GM19397 (cell line): ENCODE data around the gene LMLN.
"Not testable (repeated sequence)": the region's sequence is repeated elsewhere in the genome, so short reads cannot be mapped to it uniquely, and the experiment has no call there.

Experiments used
- ATAC-seq: cut with Tn5 transposase; IDR thresholded peaks from one replicate; pipeline ENCODE4 v1.9.1; 2021; ENCODE audit warnings: mild to moderate bottlenecking, moderate library complexity; ENCODE audit not compliant: unreplicated experiment

LMLN gene

DNA sequence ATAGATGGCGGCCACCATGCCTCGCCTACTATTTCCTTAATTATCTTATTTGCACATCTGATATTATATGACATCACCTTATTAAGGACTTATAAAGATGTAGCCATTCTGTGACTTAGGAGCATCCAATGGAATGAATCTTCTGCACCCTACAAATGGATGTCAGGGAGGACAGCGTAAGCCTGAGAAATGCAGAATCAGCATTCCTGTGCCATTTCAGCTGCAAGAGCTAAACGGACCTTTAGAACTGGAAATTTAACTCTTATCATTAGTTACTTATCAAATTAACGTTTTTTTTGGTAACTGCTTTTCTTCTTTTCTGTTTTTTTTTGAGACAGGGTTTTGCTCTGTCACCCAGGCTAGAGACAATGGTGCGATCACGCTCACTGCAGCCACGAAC is 65.6 kb downstream of the LMLN start:
- ATAC-seq = no peak

GRCh38 chr3:198026620-198027019 is 66.6 kb downstream of the LMLN start:
- ATAC-seq = no peak

DNA sequence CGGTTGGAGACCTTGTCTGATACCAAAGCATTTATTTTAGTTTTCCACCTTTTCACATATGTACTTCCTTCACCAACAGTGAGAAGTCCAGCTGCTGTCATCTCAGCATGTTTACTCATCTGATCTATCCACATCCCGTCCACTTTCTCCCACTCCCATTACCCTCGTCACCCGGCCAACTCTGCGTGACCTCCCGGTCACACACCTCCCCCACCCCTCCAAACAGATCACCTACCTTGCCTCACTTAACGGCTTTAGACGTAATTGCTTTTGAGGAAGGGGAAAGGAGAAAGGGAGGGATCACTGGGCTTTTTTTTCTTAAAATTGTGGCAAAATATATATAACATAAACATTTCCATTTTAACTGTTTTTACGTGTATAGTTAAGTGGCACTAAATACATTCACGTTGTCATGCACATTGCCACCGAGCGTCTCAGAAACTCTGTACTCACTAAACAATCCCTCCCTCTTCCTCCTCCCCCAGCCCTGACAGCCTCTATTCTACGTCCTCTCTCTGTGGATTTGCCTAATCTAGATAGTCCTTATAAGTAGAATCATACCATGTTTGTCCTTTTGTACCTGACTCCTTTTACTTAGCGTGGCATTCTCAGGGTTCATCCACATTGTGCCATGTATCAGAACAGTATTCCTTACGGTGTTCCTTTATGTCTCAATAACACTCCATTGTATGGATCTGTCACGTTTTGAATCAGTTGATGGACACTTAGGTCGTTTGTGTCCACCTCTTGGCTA is 67.2 kb downstream of the LMLN start:
- ATAC-seq = no peak

- ATAC-seq = no peak
Measured at GRCh38 chr3:198027799-198028390, 67.9 kb downstream of the LMLN start.

DNA sequence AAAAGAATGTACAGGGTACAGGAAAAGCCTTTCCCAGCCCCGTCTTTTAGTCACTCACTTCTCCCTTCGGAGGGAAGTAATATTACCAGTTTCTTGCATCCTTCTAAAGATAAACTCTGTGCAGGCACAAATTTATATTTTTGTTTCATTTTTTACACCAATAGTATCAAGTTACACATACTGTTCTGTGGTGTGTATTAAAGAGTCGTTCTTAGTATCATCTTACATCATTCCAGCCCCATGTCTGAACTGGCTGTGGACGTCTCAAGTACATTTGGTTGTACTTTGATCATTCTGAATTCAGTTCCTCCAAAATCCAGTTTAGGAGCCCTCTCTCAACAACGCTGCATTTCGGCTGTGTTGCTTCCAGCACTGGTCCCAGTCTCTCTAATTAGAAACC is 68.7 kb downstream of the LMLN start:
- ATAC-seq = no peak

GRCh38 chr3:198030125-198030524 is 70.1 kb downstream of the LMLN start:
- no peak for ATAC-seq

DNA sequence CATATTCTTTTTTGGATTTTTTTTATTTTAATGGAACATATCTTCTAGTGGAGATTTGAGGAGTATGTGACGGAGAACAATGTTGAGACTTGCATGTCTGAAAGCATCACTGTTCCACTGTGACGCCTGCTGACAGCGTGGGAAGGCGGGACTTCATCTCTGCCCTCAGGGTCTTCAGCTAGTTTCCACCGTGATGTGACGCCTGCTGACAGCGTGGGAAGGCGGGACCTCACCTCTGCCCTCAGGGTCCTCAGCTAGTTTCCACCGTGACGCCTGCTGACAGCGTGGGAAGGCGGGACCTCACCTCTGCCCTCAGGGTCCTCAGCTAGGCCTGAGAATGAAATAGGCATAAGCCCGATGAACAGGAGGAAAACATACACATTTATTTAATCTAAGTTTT is 70.7 kb downstream of the LMLN start:
- ATAC-seq = no peak

DNA sequence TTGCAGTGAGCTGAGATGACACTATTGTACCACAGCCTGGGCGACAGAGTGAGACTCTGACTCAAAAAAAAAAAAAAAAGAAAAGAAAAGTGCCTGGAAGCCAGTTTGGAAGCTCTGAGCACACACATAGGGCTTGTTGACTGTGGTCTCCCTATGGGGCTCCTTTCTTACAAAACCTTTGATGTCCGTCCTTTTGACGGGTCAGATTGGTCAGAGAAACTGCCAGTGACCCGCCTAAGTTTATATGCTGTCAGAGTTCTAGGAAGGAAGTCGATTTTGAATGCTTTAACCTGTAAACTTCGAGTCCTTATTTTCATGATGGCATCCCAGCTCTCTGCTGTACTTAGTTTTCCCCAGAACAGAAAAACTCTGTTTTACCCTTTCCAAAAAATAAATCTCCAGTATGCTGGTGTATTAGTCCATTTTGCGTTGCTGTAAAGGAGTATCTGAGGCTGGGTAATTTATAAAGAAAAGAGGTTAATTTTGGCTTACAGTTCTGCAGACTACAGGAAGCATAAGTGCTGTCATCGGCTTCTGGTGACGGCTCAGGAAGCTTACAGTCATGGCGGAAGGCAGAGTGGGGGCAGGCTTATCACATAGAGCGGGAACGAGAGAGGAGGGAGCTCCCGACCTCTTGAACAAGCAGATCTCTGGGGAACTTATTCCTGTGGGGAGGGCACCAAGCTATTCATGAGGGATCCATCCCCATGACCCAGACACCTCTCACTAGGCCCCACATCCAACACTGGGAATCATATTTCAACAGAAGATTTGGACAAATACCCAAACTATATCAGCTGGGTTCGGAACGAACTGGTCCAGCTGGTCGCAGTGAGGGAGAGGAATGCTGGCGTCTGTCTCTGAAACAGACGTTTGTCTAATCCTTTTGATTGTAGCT is 72.3 kb downstream of the LMLN start:
- no peak for ATAC-seq

DNA sequence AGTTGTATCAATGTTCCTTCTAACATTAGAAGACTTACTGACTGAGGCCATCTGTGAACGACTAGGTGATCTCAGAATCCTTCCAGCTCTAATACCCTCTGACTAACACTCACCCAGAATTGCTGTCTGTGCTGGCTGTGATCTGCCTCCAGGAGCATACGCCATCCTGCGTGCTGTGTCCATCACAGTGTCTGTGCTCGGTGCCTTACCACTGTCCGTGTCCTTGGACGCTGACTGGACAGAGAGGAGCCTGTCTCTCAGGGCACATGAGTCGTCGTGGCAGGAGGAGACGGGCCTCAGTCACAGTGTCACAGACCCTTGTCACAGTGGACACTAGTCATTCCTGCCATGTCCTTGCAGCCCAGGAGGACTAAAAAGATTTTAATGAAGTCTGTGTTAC is 83.1 kb downstream of the LMLN start:
- ATAC-seq = no peak

GRCh38 chr3:198046120-198046857 is 86.3 kb downstream of the LMLN start:
- ATAC-seq = no peak

DNA sequence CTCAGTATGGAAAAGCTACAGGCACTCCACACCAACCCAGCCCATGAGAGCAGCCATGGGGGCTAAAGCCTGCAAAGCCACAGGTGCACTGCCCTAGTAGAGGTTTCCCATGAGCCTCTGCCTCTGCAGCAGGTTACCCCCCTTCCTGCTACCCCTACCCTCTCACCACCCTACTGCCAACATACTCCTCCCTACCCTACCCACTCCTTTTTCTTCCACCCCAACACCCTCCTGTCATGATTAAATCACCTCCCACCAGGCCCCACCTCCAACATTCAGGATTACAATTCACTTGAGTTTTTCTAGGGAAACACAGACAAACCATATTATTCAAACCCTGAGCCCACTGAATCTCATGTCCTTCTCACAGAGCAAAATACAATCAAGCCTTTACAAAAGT is 88.4 kb downstream of the LMLN start:
- no peak for ATAC-seq

- no peak for ATAC-seq
Measured at GRCh38 chr3:198051836-198052235, 91.8 kb downstream of the LMLN start.

DNA sequence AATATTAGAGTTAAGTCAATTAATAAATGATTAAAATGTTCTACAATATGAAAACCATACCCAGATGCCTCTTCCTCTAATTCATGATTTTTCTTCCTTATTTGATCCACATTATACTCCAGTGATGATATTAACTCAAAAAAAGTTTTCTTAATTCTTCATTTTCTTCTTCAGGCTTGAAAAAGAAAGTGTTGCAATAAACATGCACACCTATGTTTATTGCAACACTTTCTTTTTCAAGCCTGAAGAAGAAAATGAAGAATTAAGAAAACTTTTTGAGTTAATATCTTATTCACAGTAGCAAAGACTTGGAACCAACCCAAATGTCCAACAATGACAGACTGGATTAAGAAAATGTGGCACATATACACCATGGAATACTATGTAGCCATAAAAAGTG is 93.4 kb downstream of the LMLN start:
- not testable (repeated sequence) for ATAC-seq

- no peak for ATAC-seq
Measured at GRCh38 chr3:198061119-198062067, 101.4 kb downstream of the LMLN start.

GRCh38 chr3:198062068-198062465 is 102.0 kb downstream of the LMLN start:
- no peak for ATAC-seq

DNA sequence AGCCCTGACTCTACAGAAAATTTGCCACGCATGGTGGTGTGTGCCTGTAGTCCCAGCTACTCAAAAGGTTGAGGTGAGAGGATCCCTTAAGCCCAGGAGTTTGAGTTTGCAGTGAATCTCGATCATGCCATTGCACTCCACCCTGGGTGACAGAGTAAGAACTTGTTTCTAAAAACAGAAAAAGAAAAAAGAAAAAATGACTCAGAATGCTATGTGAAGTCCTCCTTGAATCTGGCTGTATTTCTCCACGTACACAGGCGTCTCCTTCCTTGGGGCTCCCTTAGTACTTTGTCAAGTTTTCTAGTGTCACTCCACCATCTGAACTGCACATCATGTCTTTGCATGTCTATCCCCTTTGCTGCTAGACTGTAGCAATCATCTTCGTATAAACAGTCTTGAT is 104.4 kb downstream of the LMLN start:
- no peak for ATAC-seq

- no peak for ATAC-seq
Measured at GRCh38 chr3:198065897-198066296, 105.9 kb downstream of the LMLN start.

GRCh38 chr3:198067416-198067815 is 107.4 kb downstream of the LMLN start:
- ATAC-seq = no peak

GRCh38 chr3:198070871-198071270 is 110.9 kb downstream of the LMLN start:
- ATAC-seq = no peak
